CD4-positive, alpha-beta T cell (primary cell): ENCODE data around the gene ENTPD6. TPM values are rescaled to one million over a fixed set of nuclear protein-coding genes. Genes with fewer than 3 reads are reported as not detected.
A peak's percentile ranks its signal among the peaks of the same experiment; 100 is the strongest.

Source experiments
- ATAC-seq: fragments of 200-7000 bp; cut with Tn5 transposase; one replicate; pipeline ENCODE4 v1.10.0; 2022; ENCODE audit warnings: mild to moderate bottlenecking; ENCODE audit not compliant: poor library complexity
- CTCF ChIA-PET: fragments of 350-600 bp; sonication (Branson Sonifier 250); formaldehyde crosslinking; loops from one replicate; lab custom pipeline; 2021; ENCODE audit warnings: antibody characterized with exemption, inconsistent platforms; lab: Charles Lee
- POLR2A ChIA-PET: fragments of 350-600 bp; sonication (Branson Sonifier 250); formaldehyde crosslinking; loops from one replicate; lab custom pipeline; 2021; ENCODE audit warnings: antibody characterized with exemption, inconsistent platforms; lab: Charles Lee
- DNase-seq, 14 experiments: peaks; one replicate each; pipeline ENCODE4 v3.0.0-alpha.2; 2013 to 2020; ENCODE audit warnings: mixed read lengths in 2 of 14
- H3K27ac ChIP-seq, 2 donors: one replicate each; pipeline versions ENCODE4 v1.5.1 to v1.7.0; 2013; ENCODE audit warnings: low read length in 2 of 2, low read depth in 1 of 2, mild to moderate bottlenecking in 1 of 2
- H3K27me3 ChIP-seq, 2 experiments: 1 replicate in 1 of 2; 2 replicates in 1 of 2; pipeline versions ENCODE4 v1.6.1 to v1.7.0; 2013; ENCODE audit warnings: low read length in 2 of 2, control low read depth in 1 of 2, mild to moderate bottlenecking in 1 of 2, moderate library complexity in 1 of 2; ENCODE audit not compliant: insufficient read depth in 2 of 2, control insufficient read depth in 1 of 2
- H3K36me3 ChIP-seq: one replicate; pipeline ENCODE4 v1.6.1; 2013; ENCODE audit warnings: low read length, control low read depth; ENCODE audit not compliant: insufficient read depth
- H3K4me1 ChIP-seq: one replicate; pipeline ENCODE4 v1.6.1; 2013; ENCODE audit warnings: low read length, control low read depth; ENCODE audit not compliant: insufficient read depth
- H3K4me3 ChIP-seq: one replicate; pipeline ENCODE4 v1.5.1; 2013; ENCODE audit warnings: mild to moderate bottlenecking, low read length, moderate library complexity
- H3K9me3 ChIP-seq, 2 experiments: 1 replicate in 1 of 2; 2 replicates in 1 of 2; pipeline versions ENCODE4 v1.6.1 to v1.7.0; 2013; ENCODE audit warnings: low read length in 2 of 2, mild to moderate bottlenecking in 2 of 2, control low read depth in 1 of 2, moderate library complexity in 1 of 2; ENCODE audit not compliant: control insufficient read depth in 1 of 2, insufficient read depth in 1 of 2
- H3K27ac Mint-ChIP-seq: one replicate; pipeline ENCODE4 v1.8.0; 2020; ENCODE audit warnings: mixed read lengths
- H3K27me3 Mint-ChIP-seq: one replicate; pipeline ENCODE4 v1.8.0; 2021; ENCODE audit warnings: mixed read lengths
- H3K36me3 Mint-ChIP-seq: one replicate; pipeline ENCODE4 v1.8.0; 2021; ENCODE audit warnings: low read depth, mixed read lengths
- H3K4me1 Mint-ChIP-seq: one replicate; pipeline ENCODE4 v1.8.0; 2021; ENCODE audit warnings: low read depth, mixed read lengths
- H3K4me3 Mint-ChIP-seq: one replicate; pipeline ENCODE4 v1.8.0; 2020; ENCODE audit warnings: mild to moderate bottlenecking, mixed read lengths
- H3K9me3 Mint-ChIP-seq: one replicate; pipeline ENCODE4 v1.8.0; 2020; ENCODE audit warnings: mixed read lengths
- intact Hi-C, 2 experiments: fragments of 100-400 bp; cut with DNase I in 1 of 2; cut with micrococcal nuclease in 1 of 2; formaldehyde crosslinking; loops; one replicate each; pipeline versions ENCODE4 v1.15.1 to v1.9.0; 2023 to 2025; cut with DNase I, micrococcal nuclease
- total RNA-seq, 174 experiments: library from RNA in 2 of 174; stranded (reverse) in 2 of 174; gene quantifications; one replicate each; pipeline ENCODE4 v1.2.3 and lab custom pipeline; 2021 to 2026
- TF ChIP-seq, protein P1 (sequence below): fragments of 200-600 bp; IDR thresholded peaks from one replicate; pipeline ENCODE4 v1.8.0; 2022; ENCODE audit warnings: antibody characterized with exemption, mild to moderate bottlenecking

The ENTPD6 gene
- total RNA-seq, 2 experiments from 2014 or later: 78.5 to 85.1 TPM

DNA sequence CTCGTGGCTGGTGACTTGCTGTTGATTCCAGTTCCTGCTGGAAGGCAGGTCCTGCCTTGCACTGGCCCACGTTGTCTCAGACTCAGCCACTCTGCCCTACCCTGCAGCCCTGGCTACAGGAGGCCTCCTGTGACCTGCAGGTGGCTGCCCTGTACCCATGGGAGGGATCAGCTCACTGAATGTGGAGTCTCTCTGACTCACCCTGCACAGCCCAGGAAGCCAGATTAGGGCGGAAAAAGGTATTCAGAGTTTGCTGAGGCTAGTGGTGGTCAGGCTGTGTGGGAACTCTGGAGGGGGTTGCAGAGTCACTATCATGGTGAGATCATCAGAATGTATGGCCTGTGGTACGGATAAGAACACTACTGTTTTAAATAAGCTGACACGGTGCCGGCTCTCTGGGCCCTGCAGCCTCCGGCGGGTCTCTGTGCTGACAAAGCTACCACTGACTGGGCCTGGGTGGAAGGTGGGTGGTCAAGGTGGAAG, 27.7 kb downstream of the ENTPD6 start:
- no peak for ATAC-seq
- intact Hi-C loops: no loop called here
- Mint-ChIP-seq H3K36me3 (peaks cover 14% of the 10 kb centered on the region), H3K27me3 (no peaks in the 10 kb centered on the region), H3K4me3 (no peak overlapping the region), H3K27ac (no peak overlapping the region), H3K4me1 (no peaks in the 10 kb centered on the region), H3K9me3 (no peaks in the 10 kb centered on the region)
- Histone ChIP-seq H3K27ac (no peak overlapping the region), H3K4me1 (no peaks in the 10 kb centered on the region), H3K27me3 (no peaks in the 10 kb centered on the region), H3K4me3 (no peak overlapping the region), H3K36me3 (peaks cover 8% of the 10 kb centered on the region), H3K9me3 (no peaks in the 10 kb centered on the region)
- POLR2A ChIA-PET: interaction anchor here (0.6 to 1.2 kb wide), 2 partner anchors 24 to 27 kb away, joined by 3 to 4 read pairs; no protein-coding TSS in a partner anchor
- CTCF ChIA-PET: interaction anchor here (0.8 to 1.0 kb wide), 2 partner anchors 148 to 176 kb away, joined by 3 read pairs; no protein-coding TSS in a partner anchor
- DNase-seq: peak in 1 of 14 experiments; percentile 19
- TF ChIP-seq, protein P1, sequence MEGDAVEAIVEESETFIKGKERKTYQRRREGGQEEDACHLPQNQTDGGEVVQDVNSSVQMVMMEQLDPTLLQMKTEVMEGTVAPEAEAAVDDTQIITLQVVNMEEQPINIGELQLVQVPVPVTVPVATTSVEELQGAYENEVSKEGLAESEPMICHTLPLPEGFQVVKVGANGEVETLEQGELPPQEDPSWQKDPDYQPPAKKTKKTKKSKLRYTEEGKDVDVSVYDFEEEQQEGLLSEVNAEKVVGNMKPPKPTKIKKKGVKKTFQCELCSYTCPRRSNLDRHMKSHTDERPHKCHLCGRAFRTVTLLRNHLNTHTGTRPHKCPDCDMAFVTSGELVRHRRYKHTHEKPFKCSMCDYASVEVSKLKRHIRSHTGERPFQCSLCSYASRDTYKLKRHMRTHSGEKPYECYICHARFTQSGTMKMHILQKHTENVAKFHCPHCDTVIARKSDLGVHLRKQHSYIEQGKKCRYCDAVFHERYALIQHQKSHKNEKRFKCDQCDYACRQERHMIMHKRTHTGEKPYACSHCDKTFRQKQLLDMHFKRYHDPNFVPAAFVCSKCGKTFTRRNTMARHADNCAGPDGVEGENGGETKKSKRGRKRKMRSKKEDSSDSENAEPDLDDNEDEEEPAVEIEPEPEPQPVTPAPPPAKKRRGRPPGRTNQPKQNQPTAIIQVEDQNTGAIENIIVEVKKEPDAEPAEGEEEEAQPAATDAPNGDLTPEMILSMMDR: no peak

DNA sequence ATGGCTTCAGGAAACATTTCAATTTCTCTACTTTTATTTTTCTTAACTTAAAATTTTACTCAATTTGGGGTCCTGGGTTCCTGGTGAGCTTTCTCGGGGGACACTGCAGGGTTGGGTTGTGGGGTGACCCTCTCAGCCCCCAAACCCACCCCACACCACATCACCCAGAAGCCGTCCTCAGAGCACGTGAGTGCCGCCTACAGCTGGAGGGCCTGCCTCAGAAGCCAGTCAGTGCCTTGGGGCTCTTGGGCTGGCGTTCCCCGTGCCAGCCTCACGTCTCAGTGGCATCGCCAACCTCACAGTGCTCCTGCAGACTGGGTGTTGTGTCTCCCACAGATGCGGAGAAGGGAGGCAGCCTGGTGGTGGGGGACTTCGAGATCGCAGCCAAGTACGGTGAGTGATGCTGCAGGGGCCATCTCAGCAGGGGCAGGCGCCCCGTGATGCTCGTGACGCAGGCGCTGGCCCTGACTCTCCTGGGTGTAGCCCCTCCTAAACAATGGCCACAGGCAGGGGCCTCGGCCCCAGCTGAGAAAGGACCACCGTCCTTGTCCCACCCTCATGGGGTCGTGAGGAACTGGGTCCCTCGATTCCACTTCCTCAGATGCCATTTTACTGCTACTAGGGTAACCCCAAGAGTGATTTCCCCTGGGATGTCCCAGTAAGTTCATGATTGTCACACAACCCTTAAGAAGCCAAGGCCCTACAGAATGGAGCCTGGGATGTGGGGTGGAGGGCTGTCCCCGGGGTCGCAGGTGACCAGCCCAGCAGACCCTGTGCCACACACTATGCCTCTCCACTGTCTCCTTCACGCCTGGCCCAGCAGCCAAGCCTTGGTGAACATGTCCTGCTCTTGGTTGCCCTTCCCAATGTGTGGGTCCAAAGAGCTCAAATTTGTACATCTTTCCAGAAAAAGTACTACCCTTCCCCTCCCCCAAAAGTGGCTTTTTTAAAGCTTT, 28.5 kb downstream of the ENTPD6 start:
- Mint-ChIP-seq H3K27me3 (no peaks in the 10 kb centered on the region), H3K27ac (no peak overlapping the region), H3K36me3 (peaks cover 9% of the 10 kb centered on the region), H3K9me3 (no peaks in the 10 kb centered on the region), H3K4me3 (no peak overlapping the region), H3K4me1 (no peaks in the 10 kb centered on the region)
- peaks cover 7% of the 10 kb centered on the region for H3K36me3 ChIP-seq
- H3K4me3 ChIP-seq: no peak overlapping the region
- CTCF ChIA-PET: interaction anchor here (0.8 to 1.0 kb wide), 2 partner anchors 147 to 175 kb away, joined by 3 read pairs; no protein-coding TSS in a partner anchor
- TF ChIP-seq, protein P1: no peak
- H3K27me3 ChIP-seq: no peaks in the 10 kb centered on the region
- POLR2A ChIA-PET: interaction anchor here (0.6 to 1.2 kb wide), 2 partner anchors 23 to 27 kb away, joined by 3 to 4 read pairs; no protein-coding TSS in a partner anchor
- DNase-seq (no peak), ATAC-seq (no peak)
- H3K27ac ChIP-seq: no peak overlapping the region
- no peaks in the 10 kb centered on the region for H3K9me3 ChIP-seq
- no peaks in the 10 kb centered on the region for H3K4me1 ChIP-seq
- intact Hi-C loops: no loop called here

DNA sequence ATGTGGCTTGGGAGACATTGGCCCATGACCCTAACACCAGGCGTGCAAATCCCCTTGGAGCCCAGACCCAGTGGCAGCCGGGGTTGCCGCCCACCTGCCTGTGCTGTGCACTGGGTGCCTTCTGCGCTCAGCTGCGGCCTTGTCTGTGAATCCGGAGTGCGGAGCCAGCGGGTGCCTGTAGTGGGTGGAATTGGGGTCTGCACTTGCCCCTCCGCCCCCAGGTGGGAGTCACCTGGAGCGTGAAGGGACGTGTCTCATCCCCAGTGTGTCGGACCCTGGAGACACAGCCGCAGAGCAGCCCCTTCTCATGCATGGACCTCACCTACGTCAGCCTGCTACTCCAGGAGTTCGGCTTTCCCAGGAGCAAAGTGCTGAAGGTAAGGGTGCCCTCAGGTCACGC, 29.4 kb downstream of the ENTPD6 start:
- ATAC-seq: no peak
- peaks cover 2% of the 10 kb centered on the region for H3K36me3 ChIP-seq
- no peak overlapping the region for H3K4me3 ChIP-seq
- ChIA-PET CTCF (no interaction called here), POLR2A (no interaction called here)
- Mint-ChIP-seq H3K27ac (no peak overlapping the region), H3K27me3 (no peaks in the 10 kb centered on the region), H3K4me3 (no peak overlapping the region), H3K4me1 (no peaks in the 10 kb centered on the region), H3K36me3 (peaks cover 5% of the 10 kb centered on the region), H3K9me3 (no peaks in the 10 kb centered on the region)
- no peaks in the 10 kb centered on the region for H3K9me3 ChIP-seq
- TF ChIP-seq, protein P1: no peak
- intact Hi-C loops: no loop called here
- no peak for DNase-seq
- no peaks in the 10 kb centered on the region for H3K27me3 ChIP-seq
- H3K27ac ChIP-seq: no peak overlapping the region
- H3K4me1 ChIP-seq: no peaks in the 10 kb centered on the region
